ENCODE results near the gene STARD9. TPM values are rescaled to one million over a fixed set of nuclear protein-coding genes. Genes with fewer than 3 reads are reported as not detected.

Gene STARD9
- total and polyA plus RNA-seq, 10 of the 15 experiments (the other 5 are each of a cell fraction or from before 2014, with no cell fraction given): 0.58 to 11.5 (median 6.1) TPM

GRCh38 chr15:42742149-42742548 lies 166.7 kb downstream of the STARD9 start:
- POLR2A ChIA-PET: no interaction called here
- intact Hi-C loops (cut with micrococcal nuclease; ENCODE audit: unreplicated experiment): no loop called here

More at GRCh38 chr15:42742149-42742548, 166.7 kb downstream of the STARD9 start:
- Histone ChIP-seq H2AFZ (ENCODE audit: control insufficient read depth, low read depth, low read length) (no peak overlapping the region), H3K36me3 (ENCODE audit: control insufficient read depth in 2 of 2, insufficient read depth in 2 of 2, low read length in 1 of 2) (no peaks in the 10 kb centered on the region; a peak in 2 of 4 replicates), H3K27me3 (replicated peaks in 1 of 2; ENCODE audit: control insufficient read depth in 2 of 2, insufficient read depth in 2 of 2, low read length in 1 of 2) (no peaks in the 10 kb centered on the region), H3K9ac (ENCODE audit: control insufficient read depth, insufficient read depth, low read length) (no peak overlapping the region), H3K9me3 (replicated peaks; ENCODE audit: control insufficient read depth, insufficient read depth, low read length) (no peaks in the 10 kb centered on the region), H3K79me2 (ENCODE audit: control insufficient read depth, insufficient read depth, low read length) (no peaks in the 10 kb centered on the region), H3K4me2 (ENCODE audit: control insufficient read depth, insufficient read depth) (no peak overlapping the region), H3K4me3 (no peak overlapping the region), H4K20me1 (ENCODE audit: control insufficient read depth, insufficient read depth) (no peaks in the 10 kb centered on the region), H3K27ac (ENCODE audit: control insufficient read depth, insufficient read depth) (no peak overlapping the region), H3K4me1 (ENCODE audit: control insufficient read depth, insufficient read depth, low read length) (no peaks in the 10 kb centered on the region)
- no TSS peak for BruUV-seq (replicated peaks)
- RAD21 ChIA-PET (ENCODE audit: unreplicated experiment): no interaction called here
- DNase-seq (ENCODE audit: low read depth, low spot score): no peak
- SMC1A ChIA-PET (ENCODE audit: uncharacterized antibody, unreplicated experiment): interaction anchor here (0.6 kb wide), 1 partner anchor 187 kb away, joined by 3 read pairs; no protein-coding TSS in a partner anchor
- peak; percentile 31 for FAIRE-seq
- TF ChIP-seq, protein P1, sequence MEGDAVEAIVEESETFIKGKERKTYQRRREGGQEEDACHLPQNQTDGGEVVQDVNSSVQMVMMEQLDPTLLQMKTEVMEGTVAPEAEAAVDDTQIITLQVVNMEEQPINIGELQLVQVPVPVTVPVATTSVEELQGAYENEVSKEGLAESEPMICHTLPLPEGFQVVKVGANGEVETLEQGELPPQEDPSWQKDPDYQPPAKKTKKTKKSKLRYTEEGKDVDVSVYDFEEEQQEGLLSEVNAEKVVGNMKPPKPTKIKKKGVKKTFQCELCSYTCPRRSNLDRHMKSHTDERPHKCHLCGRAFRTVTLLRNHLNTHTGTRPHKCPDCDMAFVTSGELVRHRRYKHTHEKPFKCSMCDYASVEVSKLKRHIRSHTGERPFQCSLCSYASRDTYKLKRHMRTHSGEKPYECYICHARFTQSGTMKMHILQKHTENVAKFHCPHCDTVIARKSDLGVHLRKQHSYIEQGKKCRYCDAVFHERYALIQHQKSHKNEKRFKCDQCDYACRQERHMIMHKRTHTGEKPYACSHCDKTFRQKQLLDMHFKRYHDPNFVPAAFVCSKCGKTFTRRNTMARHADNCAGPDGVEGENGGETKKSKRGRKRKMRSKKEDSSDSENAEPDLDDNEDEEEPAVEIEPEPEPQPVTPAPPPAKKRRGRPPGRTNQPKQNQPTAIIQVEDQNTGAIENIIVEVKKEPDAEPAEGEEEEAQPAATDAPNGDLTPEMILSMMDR (IDR thresholded peaks at IDR 0.05 in 2 of 3, conservative IDR thresholded peaks at IDR 0.05 in 1 of 3; ENCODE audit: control insufficient read depth in 2 of 3, extremely low read depth in 1 of 3, insufficient read depth in 1 of 3, low read depth in 3 of 3, low read length in 3 of 3): no peak
- no peak for TF ChIP-seq KDM1A (IDR thresholded peaks at IDR 0.05; ENCODE audit: borderline replicate concordance)
- TF ChIP-seq BACH1 (IDR thresholded peaks at IDR 0.05; ENCODE audit: borderline replicate concordance): no peak
- no peak for TF ChIP-seq EGR1 (IDR thresholded peaks at IDR 0.05; ENCODE audit: borderline replicate concordance in 1 of 2, low read depth in 2 of 2, low read length in 2 of 2)
- TF ChIP-seq FOS (IDR thresholded peaks at IDR 0.05; ENCODE audit: borderline replicate concordance, extremely low read depth, insufficient read length): no peak
- TF ChIP-seq E4F1 (IDR thresholded peaks at IDR 0.05; ENCODE audit: borderline replicate concordance, partially characterized antibody): no peak
- no peak for TF ChIP-seq SKIL (IDR thresholded peaks at IDR 0.05; ENCODE audit: low read depth, poor library complexity, severe bottlenecking)
- TF ChIP-seq IRF4 (IDR thresholded peaks at IDR 0.05; ENCODE audit: low read depth, low read length): no peak
- TF ChIP-seq TBL1XR1 (IDR thresholded peaks at IDR 0.05; ENCODE audit: low read depth, low read length): no peak
- no peak for TF ChIP-seq ZNF207 (IDR thresholded peaks at IDR 0.05; ENCODE audit: borderline replicate concordance)
- in situ Hi-C loops (cut with MboI): no loop called here
- no peak for ATAC-seq
- CTCF ChIA-PET: interaction anchor here (1.0 kb wide), 1 partner anchor 184 kb away, joined by 4 read pairs; no protein-coding TSS in a partner anchor
- 94% methylated on average over 4 of the region's 4 CpGs for whole genome bisulfite sequencing (ENCODE audit: insufficient coverage, insufficient replicate concordance, low lambda C conversion rate, missing lambda C conversion rate)

All from GM12878 (cell line).